CD4-positive, alpha-beta T cell treated with Interleukin-2 at 100 ng/mL for 4 hours (primary cell): ENCODE measurements around the gene OBSL1.

ENCODE experiments used
- DNase-seq: peaks from one replicate; pipeline ENCODE4 v3.0.0-alpha.2; 2020; ENCODE audit warnings: low spot score

Gene OBSL1

GRCh38 chr2:219530048-219530963 lies 41.0 kb downstream of the OBSL1 start:
- peak; percentile 84 for DNase-seq

- DNase-seq: no peak
Measured at GRCh38 chr2:219527472-219527871, 43.9 kb downstream of the OBSL1 start.

GRCh38 chr2:219527076-219527394 lies 44.3 kb downstream of the OBSL1 start:
- DNase-seq: no peak

- no peak for DNase-seq
Measured at GRCh38 chr2:219526320-219527075, 44.8 kb downstream of the OBSL1 start.

- no peak for DNase-seq
Measured at GRCh38 chr2:219525533-219526232, 45.7 kb downstream of the OBSL1 start.

- no peak for DNase-seq
Measured at GRCh38 chr2:219524817-219525216, 46.5 kb downstream of the OBSL1 start.

- DNase-seq: no peak
Measured at GRCh38 chr2:219523031-219523671, 48.2 kb downstream of the OBSL1 start.

GRCh38 chr2:219522111-219523030 lies 49.0 kb downstream of the OBSL1 start:
- no peak for DNase-seq

GRCh38 chr2:219521066-219521880 lies 50.1 kb downstream of the OBSL1 start:
- no peak for DNase-seq

- no peak for DNase-seq
Measured at GRCh38 chr2:219520079-219520478, 51.3 kb downstream of the OBSL1 start.

GRCh38 chr2:219519526-219519916 lies 51.8 kb downstream of the OBSL1 start:
- DNase-seq: no peak

- no peak for DNase-seq
Measured at GRCh38 chr2:219517954-219518778, 53.2 kb downstream of the OBSL1 start.

- no peak for DNase-seq
Measured at GRCh38 chr2:219516888-219517287, 54.5 kb downstream of the OBSL1 start.

GRCh38 chr2:219515874-219516629 lies 55.3 kb downstream of the OBSL1 start:
- DNase-seq: no peak

- DNase-seq: no peak
Measured at GRCh38 chr2:219514836-219515235, 56.5 kb downstream of the OBSL1 start.

GRCh38 chr2:219514196-219514761 lies 57.1 kb downstream of the OBSL1 start, which contains the start of gene ASIC4:
Gene ASIC4 (plus strand): TSS chr2:219514482. CDS start chr2:219514725, 243 bp downstream.
- DNase-seq: no peak

- no peak for DNase-seq
Measured at GRCh38 chr2:219513787-219514186, 57.6 kb downstream of the OBSL1 start.
